ENCODE data around the gene CCDC171.
"Not testable (repeated sequence)": the region's sequence is repeated elsewhere in the genome, so short reads cannot be mapped to it uniquely, and the experiment has no call there.

CCDC171 gene

DNA sequence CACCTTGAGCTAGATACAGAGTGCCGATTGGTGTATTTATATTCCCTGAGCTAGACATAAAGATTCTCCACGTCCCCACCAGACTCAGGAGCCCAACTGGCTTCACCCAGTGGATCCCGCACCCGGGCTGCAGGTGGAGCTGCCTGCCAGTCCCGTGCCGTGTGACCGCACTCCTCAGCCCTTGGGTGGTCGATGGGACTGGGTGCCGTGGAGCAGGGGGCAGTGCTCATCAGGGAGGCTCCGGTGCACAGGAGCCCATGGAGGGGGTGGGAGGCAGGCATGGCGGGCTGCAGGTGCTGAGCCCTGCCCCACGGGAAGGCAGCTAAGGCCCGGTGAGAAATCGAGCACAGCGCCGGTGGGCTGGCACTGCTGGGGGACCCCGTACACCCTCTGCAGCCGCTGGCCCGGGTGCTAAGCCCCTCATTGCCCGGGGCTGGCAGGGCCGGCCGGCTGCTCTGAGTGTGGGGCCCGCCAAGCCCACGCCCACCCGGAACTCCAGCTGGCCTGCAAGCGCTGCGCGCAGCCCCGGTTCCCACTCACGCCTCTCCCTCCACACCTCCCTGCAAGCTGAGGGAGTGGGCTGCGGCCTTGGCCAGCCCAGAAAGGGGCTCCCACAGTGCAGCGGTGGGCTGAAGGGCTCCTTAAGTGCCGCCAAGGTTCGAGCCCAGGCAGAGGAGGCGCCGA lies 147.2 kb downstream of the CCDC171 start:
- not testable (repeated sequence) for DNase-seq

DNA sequence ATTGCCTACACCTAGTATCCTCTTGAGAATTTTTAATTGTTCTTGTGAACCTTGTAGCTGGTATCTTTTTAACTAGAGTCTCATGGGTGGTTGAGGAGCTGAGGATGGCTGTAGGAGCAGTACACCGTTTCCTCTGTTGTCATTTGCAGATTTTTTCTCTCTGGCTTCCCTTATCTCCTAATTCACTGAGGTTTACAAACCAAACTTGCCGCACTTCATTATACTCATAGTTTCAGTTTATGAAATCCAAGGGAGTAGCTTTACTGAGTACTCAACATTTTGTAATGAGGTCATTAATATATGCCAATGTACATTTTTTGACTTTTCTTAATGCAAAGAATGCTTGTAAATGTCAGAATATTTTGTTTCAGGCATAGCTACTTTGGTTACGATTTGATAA lies 154.2 kb downstream of the CCDC171 start:
- no peak for DNase-seq

DNA sequence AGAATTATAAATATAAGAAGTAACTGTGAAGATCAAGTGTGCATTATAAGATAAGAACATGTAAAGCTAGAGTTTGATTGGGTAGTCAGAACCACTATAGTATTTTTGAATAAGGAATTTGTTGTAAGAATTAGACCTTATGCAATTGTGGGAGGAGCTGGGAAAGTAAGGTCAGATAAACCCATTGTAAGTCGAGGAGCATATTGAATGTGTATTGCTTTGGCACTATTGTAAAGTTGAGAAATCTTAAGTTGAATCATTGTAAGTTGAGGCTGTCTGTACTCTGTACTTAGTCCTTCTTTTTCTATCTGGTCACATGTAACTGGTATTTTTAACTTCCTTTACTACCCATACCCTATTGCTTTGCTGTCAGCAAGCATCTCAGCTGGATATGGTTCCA lies 158.7 kb downstream of the CCDC171 start:
- DNase-seq: no peak

DNA sequence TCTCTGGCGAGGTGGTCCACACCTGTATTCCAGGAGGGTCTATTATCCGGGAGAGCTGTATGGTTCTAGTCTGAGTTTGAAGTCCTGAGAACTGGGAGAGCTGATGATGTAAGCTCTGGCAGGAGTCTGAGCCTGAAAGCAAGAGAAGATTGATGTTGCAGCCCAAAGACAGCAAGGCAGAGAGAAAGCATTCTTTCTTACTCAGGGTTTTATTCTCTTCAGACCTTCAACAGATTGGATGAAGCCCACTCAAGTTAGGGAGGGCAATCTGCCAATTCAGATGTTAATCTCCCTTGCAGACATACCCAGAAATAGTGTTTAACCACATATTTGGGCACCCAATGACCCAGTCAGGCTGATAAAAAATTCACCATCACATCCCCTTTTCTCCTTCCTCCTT lies 159.1 kb downstream of the CCDC171 start:
- DNase-seq: no peak

DNA sequence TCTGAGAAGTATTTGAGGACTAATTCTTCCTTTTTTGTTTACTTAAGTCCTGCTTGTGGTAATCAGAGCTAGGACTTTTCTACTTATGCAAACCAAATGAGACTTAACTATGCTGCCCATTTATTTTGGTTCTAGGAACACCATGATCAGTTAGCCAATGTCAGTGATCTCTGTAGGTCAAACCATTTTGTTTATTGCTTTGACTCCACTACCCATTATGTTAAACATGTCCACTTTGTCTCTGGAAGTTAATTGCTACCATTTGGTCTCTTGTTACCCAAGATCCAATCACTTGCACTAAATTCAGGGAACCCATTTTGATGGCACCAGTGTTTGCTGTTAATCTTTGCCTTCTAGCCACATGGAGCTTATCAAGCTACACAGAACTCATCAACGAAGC lies 161.9 kb downstream of the CCDC171 start:
- DNase-seq: no peak

DNA sequence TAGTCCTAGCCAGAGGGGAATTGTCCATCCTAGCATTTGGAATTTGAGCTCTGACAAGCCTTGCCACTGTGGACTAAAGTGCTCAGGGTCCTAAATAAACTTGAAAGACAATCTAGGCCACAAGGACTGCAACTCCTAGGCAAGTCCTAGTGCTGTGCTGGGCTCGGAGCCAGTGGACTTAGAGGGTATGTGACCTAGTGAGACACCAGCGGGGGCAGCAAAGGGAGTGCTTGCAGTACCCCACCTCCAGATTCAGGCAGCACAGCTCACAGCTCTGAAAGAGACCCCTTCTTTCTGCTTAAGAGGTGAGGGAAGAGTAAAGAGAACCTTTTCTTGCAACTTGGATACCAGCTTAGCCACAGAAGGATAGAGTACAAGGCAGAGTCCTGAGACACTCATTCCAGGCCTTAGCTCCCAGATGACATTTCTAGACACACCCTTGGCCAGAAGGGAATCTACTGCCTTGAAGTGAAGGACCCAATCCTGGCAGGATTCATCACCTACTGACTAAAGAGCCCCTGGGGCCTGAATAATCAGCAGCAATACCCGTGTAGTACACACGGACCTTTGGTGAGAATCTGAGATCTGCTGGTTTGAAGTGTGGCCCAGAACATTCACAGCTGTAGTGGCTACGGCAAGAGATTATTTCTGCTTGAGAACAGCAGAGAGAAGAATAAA lies 164.6 kb downstream of the CCDC171 start:
- no peak for DNase-seq

DNA sequence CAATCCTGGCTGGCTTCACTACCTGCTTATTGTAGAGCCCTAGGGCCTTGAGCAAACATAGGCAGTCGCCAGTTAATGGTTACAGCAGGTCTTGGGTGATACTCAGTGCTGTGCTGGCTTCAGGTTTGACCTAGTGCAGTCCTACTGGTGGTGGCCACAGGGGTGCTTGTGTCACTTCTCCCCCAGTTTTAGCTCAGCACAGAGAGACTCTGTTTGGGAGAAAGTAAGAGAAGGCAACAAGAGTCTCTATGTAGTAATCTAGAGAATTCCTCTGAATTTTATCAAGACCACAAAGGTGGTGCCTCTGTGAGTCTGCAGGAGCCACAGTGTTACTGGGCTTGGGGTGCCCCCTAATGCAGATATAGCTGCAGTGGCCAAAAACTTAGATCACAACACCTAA lies 165.6 kb downstream of the CCDC171 start:
- DNase-seq: no peak

DNA sequence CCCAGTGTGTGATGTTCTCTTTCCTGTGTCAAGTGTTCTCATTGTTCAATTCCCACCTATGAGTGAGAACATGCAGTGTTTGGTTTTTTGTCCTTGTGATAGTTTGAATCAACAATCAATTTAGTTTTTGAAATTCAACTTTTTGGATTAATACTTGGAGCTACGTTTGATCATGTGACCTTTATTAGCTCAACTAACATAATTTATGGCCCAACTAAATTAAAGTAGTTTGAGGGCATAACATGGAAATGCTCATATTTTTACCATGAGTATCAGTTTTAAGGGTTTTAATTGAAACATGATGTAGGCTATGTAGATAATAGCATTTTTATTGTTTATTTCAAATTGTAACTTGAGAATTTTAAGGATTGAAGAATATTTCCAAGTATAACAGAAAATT lies 168.0 kb downstream of the CCDC171 start:
- no peak for DNase-seq

DNA sequence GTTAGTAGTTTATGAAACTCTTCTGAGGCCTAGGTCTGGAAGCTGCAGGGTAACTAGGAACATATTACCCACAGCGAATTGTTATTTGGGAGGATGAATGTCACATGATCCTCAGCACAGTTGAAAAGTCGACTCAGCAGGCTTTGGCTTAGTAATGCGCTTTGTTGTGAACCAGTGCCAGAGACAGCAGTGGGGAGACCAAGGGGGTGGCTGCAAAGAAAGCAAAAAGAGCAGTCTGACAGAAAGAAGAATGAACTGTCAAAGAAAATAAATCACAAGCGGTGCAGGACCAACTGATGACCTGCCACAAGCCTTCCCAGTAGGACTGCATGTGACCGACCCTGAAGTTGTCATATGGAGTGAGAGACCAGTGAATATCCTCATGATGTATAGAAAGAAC lies 170.0 kb downstream of the CCDC171 start:
- no peak for DNase-seq

DNA sequence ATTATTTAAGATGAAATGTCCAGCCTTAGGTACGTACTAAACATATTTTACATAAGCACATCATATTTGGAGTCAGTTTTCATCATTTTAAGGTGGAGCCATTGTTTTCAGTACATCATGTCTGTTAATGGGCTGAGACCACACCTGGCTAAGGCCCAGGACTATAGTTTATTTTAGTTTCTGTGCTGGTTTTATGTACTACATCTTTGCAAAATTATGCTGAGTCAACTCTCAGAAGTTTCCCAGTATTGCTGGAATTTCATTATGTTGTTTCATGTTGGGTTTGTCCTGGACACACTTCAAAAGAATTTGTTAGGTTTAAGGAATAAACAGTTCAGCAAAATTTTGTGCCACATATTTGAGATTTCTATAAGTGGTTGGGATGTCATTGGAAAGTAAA lies 171.2 kb downstream of the CCDC171 start:
- DNase-seq: no peak

DNA sequence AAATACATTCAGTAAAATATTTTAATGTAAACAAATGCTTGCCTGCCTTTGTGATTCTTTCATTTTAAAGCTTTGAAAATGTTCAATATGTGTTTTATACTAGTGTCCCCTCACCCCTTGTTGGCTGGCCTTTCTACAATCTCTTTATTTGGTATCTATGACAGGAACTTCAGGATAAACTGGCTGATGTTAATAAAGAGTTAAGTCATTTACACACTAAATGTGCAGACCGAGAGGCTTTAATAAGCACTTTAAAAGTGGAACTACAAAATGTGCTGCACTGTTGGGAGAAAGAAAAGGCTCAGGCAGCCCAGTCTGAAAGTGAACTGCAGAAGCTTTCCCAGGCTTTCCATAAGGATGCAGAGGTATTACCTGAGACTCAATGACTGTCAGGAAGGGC lies 171.8 kb downstream of the CCDC171 start:
- no peak for DNase-seq

DNA sequence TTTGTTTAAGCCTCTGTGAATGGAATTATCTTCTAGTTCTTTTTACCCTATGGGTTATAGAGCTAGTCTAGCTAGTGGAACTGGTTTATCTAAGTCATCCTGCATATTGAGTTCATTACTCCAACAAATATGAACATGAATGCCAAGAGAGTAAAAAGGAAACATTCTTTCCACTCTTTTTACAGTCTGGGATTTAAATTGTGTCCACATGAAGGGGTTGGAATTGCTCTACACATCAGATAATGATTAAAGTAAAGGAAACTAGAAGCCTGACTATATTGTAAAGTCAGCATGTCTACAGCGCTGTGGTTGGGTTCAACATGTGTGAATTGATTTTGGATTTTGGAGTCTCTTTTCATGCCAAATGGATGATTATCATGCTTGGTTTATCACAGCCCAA lies 173.1 kb downstream of the CCDC171 start:
- no peak for DNase-seq

DNA sequence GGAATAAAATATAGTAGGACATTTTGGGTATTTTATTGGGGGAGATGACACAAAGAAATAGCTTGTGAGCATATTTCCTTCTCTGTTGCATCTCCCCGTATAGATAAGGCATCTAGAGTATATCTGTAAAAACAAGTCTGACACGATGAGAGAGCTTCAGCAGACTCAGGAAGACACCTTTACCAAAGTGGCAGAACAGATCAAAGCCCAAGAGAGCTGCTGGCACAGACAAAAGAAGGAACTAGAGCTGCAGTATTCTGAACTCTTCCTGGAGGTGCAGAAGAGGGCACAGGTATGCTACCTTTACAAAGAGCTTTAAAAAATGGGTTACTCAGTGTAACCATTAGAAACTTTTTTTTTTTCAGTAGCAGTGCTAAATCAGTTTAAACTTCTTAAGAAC lies 176.7 kb downstream of the CCDC171 start:
- DNase-seq: no peak

DNA sequence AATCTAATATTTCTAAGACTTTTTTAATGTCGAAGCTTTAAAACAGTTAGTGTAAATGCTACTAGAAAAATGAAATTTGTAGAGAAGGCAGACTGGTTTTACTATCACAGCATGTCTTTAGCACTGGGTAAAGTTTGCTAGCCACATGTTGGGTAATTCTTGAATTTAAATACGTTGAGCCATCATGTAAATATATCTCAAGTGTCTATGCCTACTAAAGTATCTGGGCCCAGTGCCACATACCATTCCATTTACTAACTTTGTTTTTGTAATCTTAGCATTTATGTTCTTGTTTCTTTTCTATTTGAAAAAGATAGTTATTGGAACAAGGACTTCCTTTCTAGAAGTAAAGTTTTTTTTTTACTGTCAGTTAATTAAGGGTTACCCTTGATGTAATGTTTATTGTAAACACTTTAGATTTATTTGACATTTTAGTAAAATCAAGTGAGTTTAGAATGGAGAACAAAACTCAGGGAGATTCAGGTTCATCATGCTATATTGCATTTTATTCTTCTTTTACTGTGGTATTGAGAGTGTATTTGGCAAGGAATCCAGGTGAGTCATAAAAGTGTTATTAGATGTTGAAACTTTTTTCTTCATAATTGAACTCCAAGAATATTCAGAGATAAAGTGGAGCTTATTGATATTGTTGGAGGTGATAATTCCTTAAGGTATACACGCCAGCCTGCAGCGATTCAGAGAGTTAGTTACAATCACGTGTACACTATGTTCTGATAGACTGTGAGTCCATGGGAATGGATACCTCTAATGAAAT lies 182.4 kb downstream of the CCDC171 start:
- DNase-seq: no peak

DNA sequence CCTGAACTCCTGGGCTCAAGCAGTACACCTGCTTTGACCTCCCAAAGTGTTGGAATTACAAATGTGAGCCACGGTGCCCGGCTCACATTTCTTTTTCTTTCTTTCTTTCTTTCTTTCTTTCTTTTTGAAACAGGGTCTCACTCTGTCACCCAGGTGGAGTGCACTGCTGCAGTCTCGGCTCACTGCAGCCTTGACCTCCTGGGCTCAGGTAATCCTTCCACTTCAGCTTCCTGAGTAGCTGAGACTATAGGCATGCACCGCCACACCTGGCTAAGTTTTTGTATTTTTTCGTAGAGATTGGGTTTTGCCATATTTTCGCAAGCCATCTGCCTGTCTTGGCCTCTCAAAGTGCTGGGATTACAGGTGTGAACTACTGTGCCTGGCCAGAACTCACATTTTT lies 183.7 kb downstream of the CCDC171 start:
- no peak for DNase-seq

DNA sequence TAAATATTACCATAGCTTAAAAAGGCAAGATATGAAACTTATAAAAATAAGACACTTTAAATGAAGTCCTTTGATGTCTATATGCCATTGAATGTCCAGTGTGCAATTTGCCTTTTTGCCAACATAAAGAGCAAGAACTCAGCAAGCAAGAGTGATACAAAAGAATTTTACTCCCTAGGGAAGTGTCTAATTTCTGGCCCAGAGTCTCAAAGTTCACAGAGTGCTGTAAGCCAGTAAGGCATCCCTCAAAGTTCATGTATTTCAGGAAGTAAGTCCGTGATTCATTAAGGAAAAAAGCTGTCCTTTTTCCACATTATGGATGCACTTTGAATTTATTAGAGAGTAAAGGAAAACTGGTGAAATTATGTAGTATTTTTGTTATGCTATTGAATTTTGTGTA lies 185.2 kb downstream of the CCDC171 start:
- DNase-seq: no peak

DNA sequence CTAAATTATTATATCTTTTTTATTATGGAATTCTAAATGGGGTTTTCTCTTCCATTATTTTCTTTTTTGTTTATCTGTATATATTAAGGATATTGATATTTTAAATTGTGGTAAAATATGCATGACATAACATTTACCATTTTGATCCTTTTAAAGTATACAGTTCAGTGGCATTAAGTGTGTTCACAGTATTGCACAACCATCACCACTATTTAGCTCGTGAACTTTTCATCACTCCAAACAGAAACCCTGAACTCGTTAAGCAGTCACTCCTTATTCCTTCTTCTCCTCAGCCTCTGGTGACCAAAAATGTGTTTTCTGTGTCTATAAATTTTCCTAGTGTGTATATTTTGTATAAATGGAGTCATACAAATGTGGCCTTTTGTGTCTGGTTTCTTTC lies 188.2 kb downstream of the CCDC171 start:
- DNase-seq: no peak

DNA sequence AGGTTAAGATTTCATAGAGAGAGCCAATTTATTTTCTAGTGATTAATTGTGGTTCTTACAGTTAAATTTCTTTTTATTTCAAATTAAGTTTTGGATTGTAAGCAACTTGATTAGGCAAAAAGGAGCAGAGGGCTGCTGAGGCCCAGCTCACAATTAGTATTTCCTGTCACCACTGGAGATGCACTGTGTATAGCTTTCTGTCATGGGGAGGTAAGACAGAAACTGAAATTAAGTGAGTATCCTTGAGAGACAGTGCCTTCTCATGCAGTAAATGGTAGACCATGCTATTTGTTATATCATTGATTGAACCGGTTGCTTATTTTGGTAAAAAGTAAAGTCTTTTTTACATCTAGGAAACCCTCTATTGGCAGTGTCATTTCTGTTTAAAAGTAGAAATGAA lies 190.7 kb downstream of the CCDC171 start:
- DNase-seq: no peak

DNA sequence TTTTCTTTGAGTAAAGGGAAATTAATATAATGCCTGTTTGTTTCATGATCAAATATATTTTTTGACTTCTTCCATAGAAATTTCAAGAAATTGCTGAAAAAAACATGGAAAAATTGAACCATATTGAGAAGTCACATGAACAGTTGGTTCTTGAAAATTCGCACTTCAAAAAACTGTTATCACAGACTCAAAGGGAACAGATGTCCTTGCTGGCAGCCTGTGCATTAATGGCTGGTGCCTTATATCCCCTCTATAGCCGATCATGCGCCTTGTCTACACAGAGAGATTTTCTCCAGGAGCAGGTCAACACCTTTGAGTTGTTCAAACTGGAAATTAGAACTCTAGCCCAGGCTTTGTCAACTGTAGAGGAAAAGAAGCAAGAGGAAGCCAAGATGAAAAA lies 191.4 kb downstream of the CCDC171 start:
- no peak for DNase-seq

DNA sequence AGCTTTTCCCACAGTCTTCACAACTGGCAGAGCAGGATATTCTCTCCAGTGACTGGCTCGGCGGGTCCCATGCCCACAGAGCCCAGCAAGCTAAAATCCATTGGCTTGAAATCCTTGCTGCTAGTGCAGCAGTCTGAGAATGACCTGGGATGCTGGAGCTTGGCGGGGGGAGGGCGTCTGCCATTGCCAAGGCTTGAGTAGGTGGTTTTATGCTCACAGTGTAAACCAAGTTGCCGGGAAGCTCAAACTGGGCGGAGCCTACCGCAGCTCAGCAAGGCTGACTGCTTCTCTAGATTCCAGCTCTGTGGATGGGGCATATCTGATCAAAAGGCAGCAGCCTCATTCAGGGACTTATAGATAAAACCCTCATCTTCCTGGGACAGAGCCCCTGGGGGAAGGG lies 194.1 kb downstream of the CCDC171 start:
- DNase-seq: no peak

DNA sequence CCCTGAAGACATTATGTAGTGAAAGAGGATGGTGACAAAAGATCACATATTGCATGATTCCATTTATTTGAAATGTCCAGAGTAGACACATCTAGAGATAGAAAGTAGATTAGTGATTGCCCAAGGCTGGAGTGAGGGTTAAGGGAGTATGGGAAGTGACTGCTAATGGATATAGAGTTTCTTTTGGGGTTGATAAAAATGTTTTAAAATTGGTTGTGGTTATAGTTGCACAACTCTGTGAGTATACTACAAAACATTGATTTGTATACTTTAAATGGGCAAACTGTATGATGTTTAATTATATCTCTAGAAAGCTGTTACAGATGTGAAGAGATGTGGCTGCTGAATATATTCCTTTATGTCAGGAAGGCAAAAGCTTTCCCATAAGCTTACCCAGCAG lies 202.8 kb downstream of the CCDC171 start:
- DNase-seq: no peak

DNA sequence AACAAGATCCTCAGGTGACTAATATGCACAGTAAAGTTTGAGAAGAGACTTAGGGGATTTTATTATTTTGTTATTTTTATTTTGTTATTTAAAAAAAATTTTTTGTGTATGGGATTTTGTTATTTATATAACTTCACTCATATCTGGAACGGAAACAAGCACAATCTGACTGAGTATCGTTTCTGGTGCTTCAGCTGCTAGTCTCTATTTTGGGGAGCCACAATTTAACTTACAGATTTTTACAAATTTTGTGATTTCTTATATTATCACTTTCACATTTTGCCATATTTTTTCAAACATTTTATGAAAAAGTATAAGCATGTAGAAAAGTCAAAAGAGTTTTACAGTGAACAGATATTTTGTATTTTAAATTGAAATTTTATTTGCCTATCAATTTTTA lies 208.7 kb downstream of the CCDC171 start:
- DNase-seq: no peak

DNA sequence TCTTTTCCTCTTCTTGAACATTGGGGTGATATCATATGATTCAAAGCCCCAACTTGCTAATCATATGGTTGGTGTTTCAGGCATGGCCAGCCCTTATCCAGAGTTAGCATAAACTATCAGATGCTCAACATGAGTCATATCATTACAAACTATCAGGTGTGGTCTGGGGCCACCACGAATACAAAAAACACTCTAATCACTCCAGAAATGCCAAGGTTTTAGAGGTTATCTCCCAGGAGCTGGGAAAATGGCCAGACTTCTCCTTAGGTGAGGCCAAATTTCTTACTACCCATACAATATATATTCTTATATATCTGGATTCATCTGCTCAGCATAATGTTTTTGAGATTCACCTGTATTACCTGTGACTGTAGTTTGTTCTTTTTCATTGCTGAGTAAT lies 210.5 kb downstream of the CCDC171 start:
- DNase-seq: no peak

DNA sequence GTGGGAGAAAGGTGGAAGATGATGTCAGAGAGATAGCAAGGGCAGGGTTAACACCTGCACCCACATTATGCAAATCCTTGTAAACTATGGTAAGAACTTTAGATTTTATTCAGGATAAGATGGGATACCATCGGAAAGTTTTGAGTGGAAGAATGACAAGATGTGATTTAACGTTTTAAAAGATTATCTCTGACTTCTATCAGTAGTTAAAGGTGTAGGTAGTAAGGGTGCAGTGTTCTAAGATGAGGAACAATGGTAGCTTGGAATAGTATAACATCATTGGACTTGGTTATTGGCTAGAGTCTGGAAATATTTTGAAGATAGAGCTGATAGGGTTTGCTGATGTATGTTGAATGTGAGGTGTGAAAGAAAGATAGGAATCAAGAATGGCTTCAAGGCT lies 211.3 kb downstream of the CCDC171 start:
- DNase-seq: no peak
